Sigmoid colon (tissue), 7 donors: ENCODE data around the gene TNRC6A. TPM values are rescaled to one million over a fixed set of nuclear protein-coding genes. Genes with fewer than 3 reads are reported as not detected.
A peak's percentile ranks its signal among the peaks of the same experiment; 100 is the strongest.

Experiments used
- DNase-seq: peaks from one replicate; pipeline ENCODE4 v3.0.0-alpha.2; 2019
- H3K27ac ChIP-seq, 4 donors: fragments of 200-600 bp; sonication (generic); one replicate each; pipeline ENCODE4 v1.5.1; 2016 to 2019; ENCODE audit warnings: mild to moderate bottlenecking in 1 of 4
- H3K27me3 ChIP-seq, 3 donors: fragments of 200-600 bp; sonication (generic); one replicate each; pipeline ENCODE4 v1.5.1; 2019; ENCODE audit warnings: mild to moderate bottlenecking in 1 of 3
- H3K36me3 ChIP-seq, 4 donors: fragments of 200-600 bp; sonication (generic); one replicate each; pipeline ENCODE4 v1.5.1; 2016 to 2019
- H3K4me1 ChIP-seq, 4 donors: fragments of 200-600 bp; sonication (generic); one replicate each; pipeline ENCODE4 v1.5.1; 2017 to 2019
- H3K4me3 ChIP-seq, 4 donors: fragments of 200-600 bp; sonication (generic); one replicate each; pipeline ENCODE4 v1.5.1; 2017 to 2019; ENCODE audit warnings: mild to moderate bottlenecking in 2 of 4, moderate library complexity in 1 of 4
- H3K9me3 ChIP-seq, 4 donors: fragments of 200-600 bp in 3 of 4; sonication (generic) in 3 of 4; one replicate each; pipeline versions ENCODE4 v1.5.1 to v1.6.1; 2013 to 2019
- CTCF ChIP-seq, 4 experiments: fragments of 450-650 bp in 3 of 4; fragments of 200-600 bp in 1 of 4; IDR thresholded peaks; one replicate each; pipeline ENCODE4 v1.5.1; 2016 to 2019; ENCODE audit warnings: antibody characterized with exemption in 4 of 4, mild to moderate bottlenecking in 3 of 4, moderate library complexity in 2 of 4
- EP300 ChIP-seq, 4 donors: sonication (generic); formaldehyde crosslinking; IDR thresholded peaks; one replicate each; pipeline ENCODE4 v1.6.1; 2017; ENCODE audit warnings: antibody characterized with exemption in 4 of 4
- POLR2A ChIP-seq, 2 donors: fragments of 450-650 bp; IDR thresholded peaks; one replicate each; pipeline ENCODE4 v1.6.1; 2016; ENCODE audit warnings: antibody characterized with exemption in 2 of 2, mild to moderate bottlenecking in 2 of 2, moderate library complexity in 2 of 2
- POLR2AphosphoS5 ChIP-seq, 4 donors: sonication (generic); formaldehyde crosslinking; IDR thresholded peaks; one replicate each; pipeline ENCODE4 v1.6.1; 2017; ENCODE audit warnings: antibody characterized with exemption in 4 of 4
- WGBS, 2 donors: extraction: QIAGEN DNeasy Blood & Tissue Kit; methylation state at CpG; one replicate each; pipeline ENCODE4 v1.1.7; 2013; 5-methylcytosine and 5-hydroxymethylcytosine counted together
- intact Hi-C: fragments of 100-400 bp; cut with DNase I; formaldehyde crosslinking; loops from one replicate; pipeline ENCODE4 v1.15.1; 2023
- polyA plus RNA-seq, 3 donors: library from polyadenylated mRNA; stranded (reverse); fragments of 200-250 nt; gene quantifications; one replicate each; pipeline ENCODE4 v1.2.3, GENCODE V29; 2013
- total RNA-seq, 4 donors: library from RNA; depleted of rRNA; stranded (reverse); fragments of >200 nt; gene quantifications; one replicate each; pipeline ENCODE4 v1.1.0, GENCODE V29; 2016
- donor health status: healthy with polysubstance abuse.
- donor health status: Bipolar disorder and iron deficiency.
- donor health status: healthy.

The TNRC6A gene
- total and polyA plus RNA-seq, 7 donors, result 4.6 to 129 (median 42.8) TPM

- intact Hi-C loops, result no loop called here
- Histone ChIP-seq H3K27ac (peak overlapping the region; percentile 22 to 62 (median 42)), H3K36me3 (no peaks in the 10 kb centered on the region), H3K4me3 (no peak overlapping the region), H3K9me3 (no peaks in the 10 kb centered on the region), H3K4me1 (peaks cover 0 to 17% (median 14%) of the 10 kb centered on the region in 4 donors), H3K27me3 (no peaks in the 10 kb centered on the region)
- 32 to 38% methylated on average over 15 of the region's 15 CpGs for WGBS, 2 donors
- DNase-seq, result peak; percentile 93
- TF ChIP-seq POLR2A (IDR thresholded peaks at IDR 0.05), result no peak
- TF ChIP-seq POLR2AphosphoS5 (IDR thresholded peaks at IDR 0.05), result peak in 2 of 4 donors; percentile 16 to 28
Measured at GRCh38 chr16:24685539-24686432, 43.7 kb upstream of the TNRC6A start.

- WGBS, 2 donors, result 72 to 82% methylated on average over 9 of the region's 9 CpGs
- H3K4me1 ChIP-seq, result peaks cover 0 to 17% (median 14%) of the 10 kb centered on the region in 4 donors
- intact Hi-C loops, result no loop called here
- no peak overlapping the region for H3K4me3 ChIP-seq
- peak overlapping the region; percentile 22 to 62 (median 42) for H3K27ac ChIP-seq
- H3K9me3 ChIP-seq, result no peaks in the 10 kb centered on the region
- H3K27me3 ChIP-seq, result no peaks in the 10 kb centered on the region
- TF ChIP-seq POLR2AphosphoS5 (IDR thresholded peaks at IDR 0.05) (no peak), EP300 (IDR thresholded peaks at IDR 0.05) (no peak), POLR2A (IDR thresholded peaks at IDR 0.05) (no peak), CTCF (IDR thresholded peaks at IDR 0.05) (no peak)
- DNase-seq, result no peak
- no peaks in the 10 kb centered on the region for H3K36me3 ChIP-seq
Measured at GRCh38 chr16:24686678-24687077, 42.8 kb upstream of the TNRC6A start.

GRCh38 chr16:24688359-24688758 lies 41.1 kb upstream of the TNRC6A start:
- Histone ChIP-seq H3K27me3 (no peaks in the 10 kb centered on the region), H3K4me3 (no peak overlapping the region), H3K9me3 (no peaks in the 10 kb centered on the region), H3K27ac (no peak overlapping the region), H3K36me3 (no peaks in the 10 kb centered on the region), H3K4me1 (peaks cover 0 to 17% (median 14%) of the 10 kb centered on the region in 4 donors)
- DNase-seq, result no peak
- intact Hi-C loops, result no loop called here
- TF ChIP-seq POLR2A (IDR thresholded peaks at IDR 0.05), result no peak
- no peak for TF ChIP-seq POLR2AphosphoS5 (IDR thresholded peaks at IDR 0.05)
- TF ChIP-seq CTCF (IDR thresholded peaks at IDR 0.05), result no peak
- TF ChIP-seq EP300 (IDR thresholded peaks at IDR 0.05), result no peak
- WGBS, 2 donors, result 85 to 91% methylated on average over 2 of the region's 2 CpGs

GRCh38 chr16:24689128-24689527 lies 40.3 kb upstream of the TNRC6A start:
- DNase-seq, result no peak
- 69 to 73% methylated on average over 7 of the region's 7 CpGs for WGBS, 2 donors
- no peaks in the 10 kb centered on the region for H3K9me3 ChIP-seq
- H3K36me3 ChIP-seq, result no peaks in the 10 kb centered on the region
- H3K4me1 ChIP-seq, result peaks cover 0 to 17% (median 14%) of the 10 kb centered on the region in 4 donors
- peak in 1 of 4 experiments; percentile 21 for TF ChIP-seq CTCF (IDR thresholded peaks at IDR 0.05)
- TF ChIP-seq EP300 (IDR thresholded peaks at IDR 0.05), result no peak
- no peak for TF ChIP-seq POLR2A (IDR thresholded peaks at IDR 0.05)
- TF ChIP-seq POLR2AphosphoS5 (IDR thresholded peaks at IDR 0.05), result no peak
- H3K27me3 ChIP-seq, result no peaks in the 10 kb centered on the region
- H3K4me3 ChIP-seq, result no peak overlapping the region
- intact Hi-C loops, result no loop called here
- no peak overlapping the region for H3K27ac ChIP-seq

- H3K4me3 ChIP-seq, result no peak overlapping the region
- no peaks in the 10 kb centered on the region for H3K9me3 ChIP-seq
- no peaks in the 10 kb centered on the region for H3K36me3 ChIP-seq
- H3K4me1 ChIP-seq, result no peaks in the 10 kb centered on the region
- WGBS, 2 donors, result 70 to 73% methylated on average over 7 of the region's 7 CpGs
- DNase-seq, result no peak
- no peak overlapping the region for H3K27ac ChIP-seq
- TF ChIP-seq POLR2A (IDR thresholded peaks at IDR 0.05) (no peak), EP300 (IDR thresholded peaks at IDR 0.05) (no peak), POLR2AphosphoS5 (IDR thresholded peaks at IDR 0.05) (no peak), CTCF (IDR thresholded peaks at IDR 0.05) (no peak)
- intact Hi-C loops, result no loop called here
- H3K27me3 ChIP-seq, result no peaks in the 10 kb centered on the region
Measured at GRCh38 chr16:24692854-24693253, 36.6 kb upstream of the TNRC6A start.
